ELR (cell line): Measurements from ENCODE around the gene TCL1A.
A peak's percentile ranks its signal among the peaks of the same experiment; 100 is the strongest.

ENCODE experiments used
- DNase-seq: peaks from one replicate; pipeline ENCODE4 v3.0.0-alpha.2; 2015; ENCODE audit warnings: low read depth

TCL1A gene

DNA sequence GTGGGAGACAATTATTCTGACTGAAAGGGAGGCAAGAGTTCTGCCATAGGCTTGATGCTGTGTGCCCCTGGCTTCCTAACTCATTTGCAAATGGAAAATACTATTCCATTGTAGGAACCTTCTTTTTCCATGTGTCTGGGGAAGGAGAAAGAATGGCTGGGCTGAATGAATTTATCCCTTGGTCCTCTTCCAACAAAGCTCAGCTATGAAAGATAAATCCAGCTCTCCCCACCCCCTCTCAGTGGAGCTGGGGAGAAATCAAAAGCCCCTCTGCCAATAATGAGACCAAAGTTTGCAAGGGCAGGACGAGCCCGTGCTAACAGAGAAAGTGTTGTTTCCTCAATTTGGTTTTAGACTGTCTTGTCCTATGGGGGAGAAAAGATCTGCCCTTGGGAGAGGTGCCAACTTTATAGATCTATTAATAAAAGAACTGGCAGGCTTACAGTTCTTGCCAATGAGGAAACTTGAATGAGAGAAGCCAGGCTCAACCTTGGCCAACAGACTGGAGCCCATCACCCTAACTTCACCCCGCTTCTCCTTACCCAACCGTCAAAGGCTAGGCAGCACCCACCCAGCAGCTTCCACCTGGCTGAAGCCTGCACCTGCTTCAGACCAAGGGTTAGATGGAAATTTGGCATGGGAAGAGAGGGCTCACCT is 36.6 kb downstream of the TCL1A start:
- no peak for DNase-seq

DNA sequence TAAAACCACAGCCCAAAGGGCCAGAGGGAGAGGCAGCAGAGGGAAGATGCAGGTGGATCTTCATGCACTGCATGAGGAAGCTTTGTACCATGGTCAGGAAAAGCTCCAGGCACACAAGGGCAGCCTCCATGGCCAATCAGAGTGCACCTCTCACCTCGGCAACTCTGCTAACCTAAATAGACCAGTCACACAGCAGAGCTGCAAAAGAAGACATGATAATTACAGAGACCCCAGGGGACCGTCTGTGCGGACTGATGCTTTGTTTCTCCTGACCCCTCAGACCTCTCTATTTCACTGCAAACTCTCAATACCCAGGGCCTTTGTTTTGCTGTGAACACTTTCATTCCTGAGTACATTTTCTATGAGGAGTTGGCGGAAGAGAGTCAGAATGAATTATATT is 38.4 kb downstream of the TCL1A start:
- DNase-seq = no peak

DNA sequence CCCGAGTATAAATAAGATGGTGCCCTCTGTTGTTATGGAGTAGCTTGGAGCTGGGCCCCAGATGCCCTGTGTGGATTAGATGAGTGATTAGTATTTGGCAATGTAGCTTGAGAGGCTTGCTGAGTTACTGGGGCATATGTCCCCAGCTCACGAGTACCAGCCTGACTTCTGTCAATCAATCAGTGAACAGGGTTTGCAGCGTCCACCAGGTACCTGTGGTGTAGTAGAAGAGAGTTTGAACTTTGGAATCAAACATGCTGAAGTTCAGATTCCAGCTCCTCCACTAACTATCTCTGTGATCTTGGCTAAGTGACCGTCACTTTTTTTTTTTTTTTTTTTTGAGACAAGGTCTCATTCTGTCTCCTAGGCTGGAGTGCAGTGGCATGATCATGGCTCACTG is 39.3 kb downstream of the TCL1A start:
- DNase-seq = no peak

DNA sequence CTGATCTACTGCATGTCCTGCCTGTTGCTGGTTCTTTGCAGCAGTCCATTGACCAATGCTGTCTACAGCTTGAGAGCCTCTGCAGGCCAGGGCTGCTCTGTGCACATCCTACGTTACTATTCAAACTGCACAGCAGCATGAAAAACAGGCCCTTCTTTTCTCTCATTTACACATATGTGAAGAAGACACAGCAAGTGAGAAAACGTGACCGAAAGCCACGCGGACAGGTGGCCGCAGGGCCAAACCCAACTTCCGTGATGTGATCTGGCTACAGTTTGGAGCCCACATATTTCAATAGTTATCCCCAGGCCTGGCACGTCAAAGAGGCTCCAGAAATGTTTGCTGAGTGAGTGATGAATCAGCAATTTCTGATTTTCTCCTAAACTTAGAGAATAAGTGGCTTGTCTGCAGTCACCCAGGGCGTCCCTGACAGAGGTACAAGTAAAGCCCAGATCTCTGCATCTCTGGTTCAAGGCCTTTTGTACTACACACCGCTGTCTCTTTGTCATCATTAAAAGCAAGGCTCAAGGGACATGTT is 45.6 kb downstream of the TCL1A start:
- DNase-seq = no peak

DNA sequence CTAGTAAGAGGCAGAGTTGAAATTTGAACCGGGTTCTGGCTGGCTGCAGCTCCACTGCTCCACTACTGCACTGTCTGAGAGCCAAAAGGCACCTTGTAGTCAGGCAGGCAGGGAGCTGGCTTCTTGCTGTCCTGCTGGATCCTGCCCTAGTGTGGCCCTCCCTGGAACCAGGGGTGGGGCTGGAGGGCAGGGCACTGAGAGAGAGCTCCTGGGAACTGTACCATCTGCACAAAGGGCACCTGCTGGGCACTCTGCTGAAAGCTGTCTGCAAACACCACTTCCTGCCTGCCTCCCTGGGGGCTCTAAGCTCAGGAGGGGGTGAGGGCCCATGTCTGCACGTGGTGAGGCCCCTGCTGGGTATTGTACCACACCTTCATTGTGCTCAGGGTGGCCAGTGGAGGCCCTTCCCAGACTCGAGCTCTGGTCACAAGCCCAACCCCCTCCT is 46.7 kb downstream of the TCL1A start:
- DNase-seq = no peak

DNA sequence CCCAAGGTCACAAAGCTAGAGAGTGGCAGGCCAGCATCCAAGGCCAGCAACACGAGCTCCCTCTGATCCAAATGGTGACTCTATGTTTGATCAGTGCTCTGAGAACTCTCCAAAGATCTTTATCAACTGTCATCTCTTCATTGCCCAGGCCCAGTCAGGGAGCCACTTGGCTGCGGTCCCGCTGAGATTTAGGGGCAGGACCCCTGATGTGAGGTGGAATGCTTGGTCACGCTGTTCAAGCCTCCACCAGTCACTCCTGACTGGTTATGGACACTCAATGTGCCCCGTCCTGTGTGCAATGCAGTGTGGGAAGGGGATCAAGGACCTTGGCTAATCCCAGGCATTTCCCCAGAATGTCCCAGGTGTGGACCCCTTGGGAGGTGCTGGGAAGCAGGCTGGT is 47.5 kb downstream of the TCL1A start:
- DNase-seq = no peak

DNA sequence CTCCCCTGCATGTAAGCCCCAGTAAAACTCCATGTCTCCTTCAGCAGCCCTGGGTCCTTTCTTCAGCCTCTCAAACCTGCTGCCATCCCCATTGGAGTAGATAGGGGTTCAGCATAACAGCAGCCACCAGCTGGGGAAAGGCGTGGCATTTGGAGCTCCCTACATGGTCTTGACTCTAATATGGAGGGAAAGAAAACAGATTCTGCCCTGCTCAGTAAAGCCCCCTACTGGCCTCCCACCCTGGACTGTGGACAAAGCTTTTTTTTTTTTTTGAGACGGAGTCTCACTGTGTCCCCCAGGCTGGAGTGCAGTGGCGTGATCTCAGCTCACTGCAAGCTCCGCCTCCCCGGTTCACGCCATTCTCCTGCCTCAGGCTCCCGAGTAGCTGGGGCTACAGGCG is 48.4 kb downstream of the TCL1A start:
- DNase-seq = peak; percentile 10

DNA sequence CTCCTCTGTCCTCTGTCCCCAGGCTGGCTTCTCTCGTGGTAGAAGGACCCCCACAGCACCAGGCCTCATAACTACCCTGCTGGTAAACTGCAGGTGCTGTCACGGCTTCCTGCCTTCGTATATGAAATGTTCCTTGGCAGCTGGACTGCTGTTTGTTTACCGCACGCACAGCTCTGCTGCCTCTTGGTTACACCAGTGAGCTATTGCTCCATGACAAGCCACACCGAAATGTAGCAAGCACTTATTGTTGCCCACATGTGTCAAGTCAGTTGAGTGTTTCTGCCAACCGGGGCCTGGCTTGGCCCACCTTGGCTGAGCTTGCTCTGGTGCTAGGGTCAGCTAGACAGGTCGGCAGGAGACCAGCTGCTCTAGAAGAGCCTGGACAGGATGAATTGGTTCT is 49.4 kb downstream of the TCL1A start:
- DNase-seq = no peak

DNA sequence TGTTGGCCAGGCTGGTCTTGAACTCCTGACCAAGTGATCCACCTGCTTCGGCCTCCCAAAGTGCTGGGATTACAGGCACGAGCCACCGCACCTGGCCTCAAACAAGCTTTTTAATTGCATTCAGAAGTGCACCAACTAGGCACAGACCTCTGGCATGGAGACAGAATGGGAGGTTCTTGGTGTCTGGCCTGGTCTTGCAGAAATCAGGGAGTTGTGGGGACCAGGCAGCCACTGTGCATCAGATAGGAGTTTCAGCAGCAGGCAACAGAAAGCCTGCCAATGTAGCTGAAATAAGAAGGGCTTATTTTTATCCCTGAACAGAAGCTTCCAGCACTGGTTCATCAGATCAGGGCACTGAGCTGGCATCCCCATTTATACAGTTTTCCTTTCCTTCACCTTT is 49.9 kb downstream of the TCL1A start:
- DNase-seq = no peak

DNA sequence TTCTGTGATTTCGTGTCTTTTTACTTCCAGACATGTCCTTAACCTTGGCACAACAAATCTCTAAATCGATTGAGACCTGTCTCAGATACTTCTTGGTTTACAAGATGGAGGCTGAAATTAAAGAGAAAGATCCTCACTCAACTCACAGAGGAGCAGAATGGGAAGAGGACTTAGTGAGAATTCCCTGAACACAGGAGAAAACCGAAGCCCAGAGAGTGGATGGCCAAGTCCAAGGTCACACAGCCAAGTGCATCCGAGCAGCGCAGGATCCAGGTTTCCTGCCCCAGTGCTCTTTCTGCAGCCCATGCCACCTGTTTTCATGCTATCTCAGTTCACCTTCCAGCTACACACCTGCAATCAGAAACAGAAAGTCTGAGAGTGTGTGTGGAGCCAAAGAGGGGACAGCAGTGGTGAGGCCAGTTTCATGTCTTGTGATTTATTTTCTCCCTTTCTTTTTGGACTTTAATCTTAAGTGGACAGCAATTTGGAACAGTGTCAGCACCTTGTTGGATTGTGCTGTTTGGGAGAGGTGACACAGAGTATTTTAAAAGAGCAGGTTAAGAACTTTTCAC is 50.6 kb downstream of the TCL1A start:
- DNase-seq = no peak

DNA sequence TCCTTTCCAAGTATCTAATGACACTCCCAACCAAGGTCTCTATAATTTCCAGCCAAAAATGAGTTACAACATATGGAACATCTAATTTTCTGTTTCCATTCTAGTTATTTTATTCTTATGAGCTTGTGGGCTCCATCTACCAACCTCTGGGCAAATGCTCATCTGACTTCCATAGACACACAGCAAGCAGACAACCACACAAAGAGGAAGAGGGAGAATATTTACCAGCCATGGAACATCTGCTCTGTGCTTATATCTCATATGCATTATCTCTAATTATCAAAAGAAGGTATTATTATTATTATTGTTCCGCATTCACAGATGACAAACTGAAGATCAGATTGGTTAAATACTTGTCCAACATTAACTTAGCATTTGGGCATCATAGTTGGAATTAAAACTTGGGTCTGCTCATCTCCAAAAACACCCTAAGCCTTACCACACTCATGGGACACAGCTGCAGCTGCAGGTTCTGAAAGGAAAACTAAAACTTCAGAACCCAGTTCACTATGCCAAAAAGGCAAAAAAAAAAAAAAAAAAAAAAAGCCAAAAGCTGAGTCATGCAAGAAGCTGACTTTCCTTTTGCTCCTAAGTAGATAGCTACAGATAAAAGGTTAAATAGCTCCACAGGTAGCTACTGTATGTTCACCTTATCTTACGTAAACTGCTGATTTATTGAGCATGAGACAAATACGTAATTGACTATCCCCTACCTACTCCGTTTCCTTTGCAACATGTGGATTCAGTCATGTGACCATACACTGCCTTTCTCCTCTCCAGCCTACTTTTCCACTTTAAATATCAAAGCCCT is 51.3 kb downstream of the TCL1A start:
- DNase-seq = no peak

DNA sequence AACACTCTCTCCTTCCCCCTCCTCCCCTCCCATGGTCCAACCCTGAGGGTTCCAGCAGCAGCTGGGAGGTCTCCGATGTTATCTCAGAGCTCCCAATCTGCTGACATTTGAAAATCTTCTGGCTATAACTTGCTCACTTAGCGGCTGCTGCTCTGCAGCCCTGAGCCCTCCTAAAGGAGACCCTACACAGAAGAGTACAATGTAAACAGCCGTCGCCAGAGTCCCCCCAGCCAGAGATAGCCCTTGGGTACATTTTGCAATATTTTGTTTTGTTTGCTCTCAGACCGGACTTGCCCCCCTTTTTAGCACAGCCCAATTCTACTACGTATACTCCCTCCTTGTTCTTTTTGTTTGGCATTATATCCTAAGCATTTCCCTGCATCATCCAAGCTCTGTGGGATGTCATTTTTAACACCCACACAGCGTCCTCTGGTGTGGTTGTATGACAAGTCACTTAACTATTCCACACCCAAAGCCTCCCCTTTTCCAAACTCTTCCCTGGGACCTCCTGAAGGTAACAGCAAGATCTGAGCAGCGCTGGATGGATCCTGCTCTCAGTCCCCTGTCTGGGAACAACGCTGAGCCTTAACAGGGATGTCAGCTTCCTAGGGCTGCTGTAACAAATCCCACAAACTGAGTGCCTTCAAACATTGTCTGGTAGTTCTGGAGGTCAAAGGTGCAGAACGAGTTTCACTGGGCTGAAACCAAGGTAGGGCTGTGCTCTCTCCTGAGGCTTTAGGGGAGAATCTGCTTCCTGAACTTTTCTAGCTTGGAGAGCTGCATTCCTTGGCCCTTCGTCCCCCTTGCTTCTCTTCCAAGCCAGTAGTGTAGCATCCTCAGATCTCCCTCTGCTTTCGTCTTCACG is 53.0 kb downstream of the TCL1A start:
- DNase-seq = no peak

DNA sequence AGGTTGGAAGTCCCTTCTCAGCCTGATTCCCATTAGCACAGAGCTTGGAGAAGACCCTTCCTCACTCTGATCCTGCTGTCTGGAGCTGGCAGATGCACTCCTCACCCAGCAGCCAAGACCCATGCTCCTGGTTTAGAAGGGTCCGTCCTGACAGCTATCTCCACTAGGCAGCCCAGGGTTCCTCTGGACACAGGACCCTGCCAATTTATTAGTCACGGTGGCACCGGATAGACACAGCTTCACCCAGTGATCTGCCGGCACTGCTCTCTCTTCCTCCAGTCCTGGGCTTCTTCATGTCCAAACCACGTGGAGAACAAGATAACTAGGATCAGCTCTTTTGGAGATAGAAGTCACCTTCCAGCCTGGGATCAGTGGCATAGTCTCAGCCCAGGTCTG is 53.9 kb downstream of the TCL1A start:
- no peak for DNase-seq
